Trophoblast cell (in vitro differentiated cells and primary cell): Measurements from ENCODE around the gene ZNF804A.

Experiments
- DNase-seq, 2 donors: peaks; one replicate each; pipeline ENCODE4 v3.0.0-alpha.2; 2016
- H2AFZ ChIP-seq: 2 replicates; pipeline ENCODE4 v1.6.1; 2013; ENCODE audit warnings: low read length, moderate library complexity, mild to moderate bottlenecking; ENCODE audit not compliant: insufficient read depth, poor library complexity
- H2AK5ac ChIP-seq: 2 replicates; pipeline ENCODE4 v1.6.1; 2013; ENCODE audit warnings: mild to moderate bottlenecking, low read length
- H2BK120ac ChIP-seq: 2 replicates; pipeline ENCODE4 v1.6.1; 2013; ENCODE audit warnings: low read length, mild to moderate bottlenecking, moderate library complexity; ENCODE audit not compliant: insufficient read depth, poor library complexity
- H2BK12ac ChIP-seq: 2 replicates; pipeline ENCODE4 v1.6.1; 2013; ENCODE audit warnings: mild to moderate bottlenecking, low read length, moderate library complexity
- H2BK5ac ChIP-seq: 2 replicates; pipeline ENCODE4 v1.6.1; 2013; ENCODE audit warnings: low read length, low read depth, moderate library complexity, mild to moderate bottlenecking; ENCODE audit not compliant: poor library complexity
- H3K14ac ChIP-seq: 2 replicates; pipeline ENCODE4 v1.6.1; 2013; ENCODE audit warnings: mild to moderate bottlenecking, low read length
- H3K18ac ChIP-seq: 2 replicates; pipeline ENCODE4 v1.6.1; 2013; ENCODE audit warnings: mild to moderate bottlenecking, low read length
- H3K23ac ChIP-seq: 2 replicates; pipeline ENCODE4 v1.6.1; 2013; ENCODE audit warnings: low read length
- H3K27ac ChIP-seq: 2 replicates; pipeline ENCODE4 v1.5.1; 2013; ENCODE audit warnings: low read depth, mild to moderate bottlenecking, inconsistent platforms, low read length, moderate library complexity
- H3K27me3 ChIP-seq: 2 replicates; pipeline ENCODE4 v1.6.1; 2013; ENCODE audit warnings: inconsistent platforms, mild to moderate bottlenecking, low read length, moderate library complexity; ENCODE audit not compliant: insufficient read depth
- H3K36me3 ChIP-seq, 2 experiments: 1 replicate in 1 of 2; 2 replicates in 1 of 2; pipeline ENCODE4 v1.6.1; 2013; ENCODE audit warnings: low read length in 2 of 2, mild to moderate bottlenecking in 2 of 2, moderate library complexity in 1 of 2; ENCODE audit not compliant: insufficient read depth in 2 of 2, control insufficient read depth in 1 of 2
- H3K4ac ChIP-seq: 2 replicates; pipeline ENCODE4 v1.6.1; 2013; ENCODE audit warnings: low read depth, mild to moderate bottlenecking, low read length, moderate library complexity
- H3K4me1 ChIP-seq, 2 experiments: 1 replicate in 1 of 2; 2 replicates in 1 of 2; pipeline ENCODE4 v1.6.1; 2013; ENCODE audit warnings: low read length in 2 of 2, mild to moderate bottlenecking in 2 of 2, moderate library complexity in 1 of 2; ENCODE audit not compliant: insufficient read depth in 2 of 2, control insufficient read depth in 1 of 2
- H3K4me2 ChIP-seq: 2 replicates; pipeline ENCODE4 v1.6.1; 2013; ENCODE audit warnings: inconsistent platforms, mild to moderate bottlenecking, low read length, moderate library complexity
- H3K4me3 ChIP-seq: 2 replicates; pipeline ENCODE4 v1.5.1; 2013; ENCODE audit warnings: mild to moderate bottlenecking, low read depth, low read length, inconsistent platforms
- H3K79me1 ChIP-seq: one replicate; pipeline ENCODE4 v1.6.1; 2013; ENCODE audit warnings: low read length
- H3K79me2 ChIP-seq: 2 replicates; pipeline ENCODE4 v1.6.1; 2013; ENCODE audit warnings: low read length, mild to moderate bottlenecking; ENCODE audit not compliant: control insufficient read depth, insufficient read depth, poor library complexity
- H3K9ac ChIP-seq: 2 replicates; pipeline ENCODE4 v1.6.1; 2013; ENCODE audit warnings: mild to moderate bottlenecking, low read length
- H3K9me3 ChIP-seq: 2 replicates; pipeline ENCODE4 v1.6.1; 2013; ENCODE audit warnings: low read depth, mild to moderate bottlenecking, control low read depth, inconsistent platforms, low read length; ENCODE audit not compliant: insufficient read depth
- H4K12ac ChIP-seq: 2 replicates; pipeline ENCODE4 v1.6.1; 2013; ENCODE audit warnings: low read depth, mild to moderate bottlenecking, low read length, moderate library complexity
- H4K8ac ChIP-seq: 2 replicates; pipeline ENCODE4 v1.6.1; 2013; ENCODE audit warnings: low read depth, mild to moderate bottlenecking, low read length, moderate library complexity
- H4K91ac ChIP-seq: one replicate; pipeline ENCODE4 v1.6.1; 2013; ENCODE audit warnings: low read depth, mild to moderate bottlenecking, low read length, moderate library complexity
- WGBS: extraction: QIAGEN DNeasy Blood & Tissue Kit; methylation state at CpG from one replicate; pipeline ENCODE4 v1.1.7; 2013; ENCODE audit warnings: missing lambda C conversion rate; ENCODE audit not compliant: insufficient read length, insufficient coverage; ENCODE audit errors: extremely low coverage; 5-methylcytosine and 5-hydroxymethylcytosine counted together

ZNF804A gene

GRCh38 chr2:184769686-184770085 lies 171.4 kb downstream of the ZNF804A start:
- Histone ChIP-seq H3K79me2 (no peaks in the 10 kb centered on the region), H4K91ac (no peak overlapping the region), H2BK12ac (no peak overlapping the region), H3K4me1 (no peaks in the 10 kb centered on the region), H3K14ac (no peak overlapping the region), H4K8ac (no peak overlapping the region), H3K4me2 (no peak overlapping the region), H3K9me3 (no peaks in the 10 kb centered on the region), H3K27ac (no peak overlapping the region), H4K12ac (no peak overlapping the region), H3K27me3 (no peaks in the 10 kb centered on the region), H3K36me3 (no peaks in the 10 kb centered on the region), H3K4me3 (no peak overlapping the region), H3K9ac (no peak overlapping the region), H3K79me1 (no peaks in the 10 kb centered on the region), H2BK5ac (no peak overlapping the region), H3K18ac (no peak overlapping the region), H3K4ac (no peak overlapping the region), H2AFZ (no peak overlapping the region), H2BK120ac (no peak overlapping the region), H3K23ac (no peak overlapping the region), H2AK5ac (no peak overlapping the region)
- WGBS: no CpG with 5 or more reads among the region's 1 CpG
- DNase-seq: no peak

GRCh38 chr2:184779777-184780176 lies 181.4 kb downstream of the ZNF804A start:
- Histone ChIP-seq H3K9me3 (no peaks in the 10 kb centered on the region), H3K4me3 (no peak overlapping the region), H4K8ac (no peak overlapping the region), H2AFZ (no peak overlapping the region), H2BK120ac (no peak overlapping the region), H3K27me3 (no peaks in the 10 kb centered on the region), H3K9ac (no peak overlapping the region), H3K4ac (no peak overlapping the region), H4K12ac (no peak overlapping the region), H2AK5ac (no peak overlapping the region), H2BK12ac (no peak overlapping the region), H3K23ac (no peak overlapping the region), H3K4me1 (no peaks in the 10 kb centered on the region), H2BK5ac (no peak overlapping the region), H3K27ac (no peak overlapping the region), H4K91ac (no peak overlapping the region), H3K79me1 (no peaks in the 10 kb centered on the region), H3K4me2 (no peak overlapping the region), H3K18ac (no peak overlapping the region), H3K79me2 (no peaks in the 10 kb centered on the region), H3K36me3 (no peaks in the 10 kb centered on the region), H3K14ac (no peak overlapping the region)
- no CpG with 5 or more reads among the region's 2 CpGs for WGBS
- no peak for DNase-seq

- no CpG with 5 or more reads among the region's 1 CpG for WGBS
- Histone ChIP-seq H4K8ac (no peak overlapping the region), H3K9ac (no peak overlapping the region), H3K9me3 (no peaks in the 10 kb centered on the region), H3K27ac (no peak overlapping the region), H4K91ac (no peak overlapping the region), H2BK120ac (no peak overlapping the region), H3K79me1 (no peaks in the 10 kb centered on the region), H3K79me2 (no peaks in the 10 kb centered on the region), H2BK12ac (no peak overlapping the region), H3K36me3 (no peaks in the 10 kb centered on the region), H4K12ac (no peak overlapping the region), H3K4ac (no peak overlapping the region), H3K4me2 (no peak overlapping the region), H3K23ac (no peak overlapping the region), H3K14ac (no peak overlapping the region), H2AK5ac (no peak overlapping the region), H2BK5ac (no peak overlapping the region), H3K18ac (no peak overlapping the region), H3K4me1 (no peaks in the 10 kb centered on the region), H2AFZ (no peak overlapping the region), H3K4me3 (no peak overlapping the region), H3K27me3 (no peaks in the 10 kb centered on the region)
- DNase-seq: no peak
Measured at GRCh38 chr2:184780384-184780783, 182.1 kb downstream of the ZNF804A start.

- Histone ChIP-seq H3K18ac (no peak overlapping the region), H2BK5ac (no peak overlapping the region), H3K79me2 (no peaks in the 10 kb centered on the region), H3K4ac (no peak overlapping the region), H3K4me2 (no peak overlapping the region), H3K27me3 (no peaks in the 10 kb centered on the region), H3K79me1 (no peaks in the 10 kb centered on the region), H3K4me1 (no peaks in the 10 kb centered on the region), H3K14ac (no peak overlapping the region), H2AFZ (no peak overlapping the region), H3K23ac (no peak overlapping the region), H4K12ac (no peak overlapping the region), H3K9me3 (no peaks in the 10 kb centered on the region), H3K36me3 (no peaks in the 10 kb centered on the region), H3K27ac (no peak overlapping the region), H3K9ac (no peak overlapping the region), H4K91ac (no peak overlapping the region), H2AK5ac (no peak overlapping the region), H3K4me3 (no peak overlapping the region), H2BK12ac (no peak overlapping the region), H2BK120ac (no peak overlapping the region), H4K8ac (no peak overlapping the region)
- DNase-seq: no peak
- no CpG with 5 or more reads among the region's 2 CpGs for WGBS
Measured at GRCh38 chr2:184780944-184781343, 182.6 kb downstream of the ZNF804A start.
